Activated T-cell treated with anti-CD3 and anti-CD28 coated beads for 48 hours (primary cell): ENCODE measurements around the gene PCP4L1.
"Not testable (repeated sequence)": the region's sequence is repeated elsewhere in the genome, so short reads cannot be mapped to it uniquely, and the experiment has no call there.

ENCODE experiments used
- DNase-seq: peaks from one replicate; pipeline ENCODE4 v3.0.0-alpha.2; 2020; ENCODE audit warnings: low read depth

The PCP4L1 gene

GRCh38 chr1:161315841-161316674 is 57.5 kb downstream of the PCP4L1 start:
- DNase-seq = not testable (repeated sequence)

- no peak for DNase-seq
These were observed 65.5 kb downstream of the PCP4L1 start for GRCh38 chr1:161324020-161324419.

GRCh38 chr1:161330346-161330745 is 71.8 kb downstream of the PCP4L1 start:
- no peak for DNase-seq

- DNase-seq = no peak
These were observed 74.6 kb downstream of the PCP4L1 start for GRCh38 chr1:161333166-161333565.
